Naive thymus-derived CD8-positive, alpha-beta T cell (primary cell): Measurements from ENCODE around the gene FN3K. TPM values are rescaled to one million over a fixed set of nuclear protein-coding genes. Genes with fewer than 3 reads are reported as not detected.

ENCODE experiments used
- ATAC-seq, 2 donors: fragments of 150-1000 bp; cut with Tn5 transposase in 1 of 2; sonication (Bioruptor Pico), chemical (Tn5 transposase) in 1 of 2; 1 replicate in 1 of 2; 2 replicates in 1 of 2; pipeline ENCODE4 v1.10.0; 2021; ENCODE audit warnings: mild to moderate bottlenecking in 2 of 2, moderate library complexity in 2 of 2
- POLR2A ChIA-PET: fragments of 350-600 bp; sonication (Branson Sonifier 250); formaldehyde crosslinking; loops from one replicate; lab custom pipeline; 2021; ENCODE audit warnings: antibody characterized with exemption; lab: Charles Lee
- DNase-seq, 10 donors: peaks; one replicate each; pipeline versions ENCODE4 v3.0.0 to v3.0.0-alpha.2; 2020 to 2022
- H3K27ac Mint-ChIP-seq, 10 donors: one replicate each; pipeline ENCODE4 v1.8.0; 2020 to 2022; ENCODE audit warnings: mild to moderate bottlenecking in 10 of 10, mixed read lengths in 10 of 10, moderate library complexity in 4 of 10, inconsistent platforms in 1 of 10
- H3K27me3 Mint-ChIP-seq, 5 donors: one replicate each; pipeline ENCODE4 v1.8.0; 2021 to 2022; ENCODE audit warnings: mixed read lengths in 5 of 5
- H3K36me3 Mint-ChIP-seq, 3 donors: one replicate each; pipeline ENCODE4 v1.8.0; 2020 to 2022; ENCODE audit warnings: mixed read lengths in 3 of 3, mild to moderate bottlenecking in 2 of 3, inconsistent platforms in 1 of 3
- H3K4me1 Mint-ChIP-seq, 4 donors: one replicate each; pipeline ENCODE4 v1.8.0; 2021 to 2022; ENCODE audit warnings: mixed read lengths in 4 of 4
- H3K4me3 Mint-ChIP-seq, 10 donors: one replicate each; pipeline ENCODE4 v1.8.0; 2020 to 2022; ENCODE audit warnings: mild to moderate bottlenecking in 10 of 10, mixed read lengths in 10 of 10, moderate library complexity in 6 of 10, inconsistent platforms in 1 of 10
- H3K9me3 Mint-ChIP-seq, 9 donors: one replicate each; pipeline ENCODE4 v1.8.0; 2020 to 2022; ENCODE audit warnings: mixed read lengths in 9 of 9, mild to moderate bottlenecking in 3 of 9, inconsistent platforms in 1 of 9, moderate library complexity in 1 of 9
- polyA plus RNA-seq, 3 donors: library from polyadenylated mRNA; unstranded; fragments of 300-500 nt; fragmentation: Illumina TruSeq; gene quantifications; one replicate each; pipeline ENCODE4 v1.2.3, GENCODE V29; 2021
- total RNA-seq, 8 experiments: library from RNA in 2 of 8; stranded (reverse) in 2 of 8; gene quantifications; one replicate each; pipeline ENCODE4 v1.2.3 and lab custom pipeline; 2021 to 2026

The FN3K gene
- total and polyA plus RNA-seq, 5 experiments from 2014 or later = 0.40 to 12.7 (median 0.88) TPM

GRCh38 chr17:82709024-82709675, 26.3 kb upstream of the FN3K start:
- Mint-ChIP-seq H3K4me3 (no peak overlapping the region), H3K27me3 (peaks cover 0 to 2% (median 0%) of the 10 kb centered on the region in 5 donors), H3K27ac (no peak overlapping the region), H3K9me3 (no peaks in the 10 kb centered on the region), H3K36me3 (no peaks in the 10 kb centered on the region), H3K4me1 (peaks cover 0 to 9% (median 1%) of the 10 kb centered on the region in 4 donors)
- POLR2A ChIA-PET = no interaction called here
- peak in 1 of 10 donors; percentile 22 for DNase-seq
- no peak for ATAC-seq

GRCh38 chr17:82709676-82710498, 25.5 kb upstream of the FN3K start:
- H3K4me1 Mint-ChIP-seq = peaks cover 0 to 9% (median 1%) of the 10 kb centered on the region in 4 donors
- POLR2A ChIA-PET = interaction anchor here (0.7 kb wide), 1 partner anchor 10 kb away, joined by 5 read pairs; no protein-coding TSS in a partner anchor
- no peak overlapping the region for H3K27ac Mint-ChIP-seq
- DNase-seq = peak in 1 of 10 donors; percentile 57
- peaks cover 0 to 2% (median 0%) of the 10 kb centered on the region in 5 donors for H3K27me3 Mint-ChIP-seq
- H3K4me3 Mint-ChIP-seq = no peak overlapping the region
- H3K36me3 Mint-ChIP-seq = no peaks in the 10 kb centered on the region
- no peak for ATAC-seq
- H3K9me3 Mint-ChIP-seq = no peaks in the 10 kb centered on the region

DNA sequence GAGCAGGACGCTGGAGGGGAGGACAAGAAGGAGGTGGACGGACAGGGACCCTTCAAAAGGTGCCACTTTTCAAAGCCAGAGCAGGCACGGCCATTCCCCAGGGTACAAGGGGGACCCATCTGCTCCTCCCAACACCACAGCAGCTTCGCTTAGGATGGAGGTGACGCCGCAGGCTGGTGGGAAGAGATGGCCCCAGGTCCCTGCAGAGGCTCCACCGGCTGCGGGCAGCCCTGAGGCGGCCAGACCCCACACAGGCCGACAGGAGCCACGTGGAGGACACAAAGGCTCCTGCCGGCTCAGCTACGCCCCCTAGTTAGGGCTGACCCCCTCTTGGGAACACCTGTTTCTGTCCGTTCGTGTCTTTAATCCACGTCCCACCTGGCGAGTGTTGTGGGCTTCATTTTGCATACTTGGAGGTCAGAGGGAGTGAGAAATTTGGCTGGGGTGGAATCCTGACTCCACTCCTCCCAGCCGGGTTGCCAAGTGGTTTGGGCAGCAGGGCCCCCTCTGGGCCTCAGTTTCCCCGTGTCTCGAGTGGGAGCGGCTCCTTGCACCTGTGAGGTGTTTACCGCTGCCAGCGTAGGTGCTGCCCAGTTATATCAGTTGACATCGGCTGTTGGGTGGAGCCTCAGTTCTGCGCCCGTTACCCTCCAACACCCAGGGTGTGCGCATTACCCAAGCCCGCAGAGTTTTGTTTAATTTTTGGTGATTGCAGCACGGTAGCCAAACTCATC, 24.7 kb upstream of the FN3K start:
- POLR2A ChIA-PET = no interaction called here
- Mint-ChIP-seq H3K27ac (no peak overlapping the region), H3K4me1 (peaks cover under 1 to 10% (median 2%) of the 10 kb centered on the region in 4 donors), H3K27me3 (peaks cover 0 to 2% (median 0%) of the 10 kb centered on the region in 5 donors), H3K36me3 (no peaks in the 10 kb centered on the region), H3K4me3 (no peak overlapping the region), H3K9me3 (no peaks in the 10 kb centered on the region)
- DNase-seq (peak in 1 of 10 donors; percentile 26), ATAC-seq (no peak)

DNA sequence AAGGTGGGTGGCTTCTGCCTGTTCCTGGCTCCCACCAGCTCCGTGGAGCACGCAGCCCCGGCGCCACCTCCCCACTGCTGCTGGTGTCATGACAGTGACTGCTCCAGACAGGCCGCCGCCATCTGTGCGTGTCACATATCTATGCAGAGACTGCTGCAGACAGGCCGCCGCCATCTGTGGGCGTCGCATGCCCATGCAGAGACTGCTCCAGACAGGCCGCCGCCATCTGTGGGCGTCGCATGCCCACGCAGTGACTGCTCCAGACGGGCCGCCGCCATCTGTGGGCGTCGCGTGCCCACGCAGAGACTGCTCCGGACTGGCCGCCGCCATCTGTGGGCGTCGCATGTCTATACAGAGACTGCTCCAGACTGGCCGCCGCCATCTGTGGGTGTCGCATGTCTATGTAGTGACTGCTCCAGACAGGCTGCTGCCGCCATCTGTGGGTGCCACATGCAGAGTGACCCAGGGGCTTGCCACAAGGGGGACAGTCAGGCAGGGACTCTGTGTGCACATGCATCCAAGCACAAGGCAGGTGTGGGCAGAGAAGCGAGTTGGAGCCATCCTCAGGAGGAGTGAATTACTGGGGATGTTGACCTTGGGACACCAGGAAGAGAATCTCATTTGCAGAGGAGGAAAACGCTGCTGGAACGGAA, 22.2 kb upstream of the FN3K start:
- no peaks in the 10 kb centered on the region for H3K36me3 Mint-ChIP-seq
- H3K9me3 Mint-ChIP-seq = no peaks in the 10 kb centered on the region
- H3K27ac Mint-ChIP-seq = peak overlapping the region in 3 of 10 donors; percentile 2 to 33 (median 31)
- no peaks in the 10 kb centered on the region for H3K27me3 Mint-ChIP-seq
- DNase-seq (peak in 1 of 10 donors; percentile 49), ATAC-seq (no peak)
- POLR2A ChIA-PET = no interaction called here
- peaks cover 7 to 23% (median 21%) of the 10 kb centered on the region in 4 donors for H3K4me1 Mint-ChIP-seq
- H3K4me3 Mint-ChIP-seq = peak overlapping the region in 6 of 10 donors; percentile 19 to 51 (median 36)

DNA sequence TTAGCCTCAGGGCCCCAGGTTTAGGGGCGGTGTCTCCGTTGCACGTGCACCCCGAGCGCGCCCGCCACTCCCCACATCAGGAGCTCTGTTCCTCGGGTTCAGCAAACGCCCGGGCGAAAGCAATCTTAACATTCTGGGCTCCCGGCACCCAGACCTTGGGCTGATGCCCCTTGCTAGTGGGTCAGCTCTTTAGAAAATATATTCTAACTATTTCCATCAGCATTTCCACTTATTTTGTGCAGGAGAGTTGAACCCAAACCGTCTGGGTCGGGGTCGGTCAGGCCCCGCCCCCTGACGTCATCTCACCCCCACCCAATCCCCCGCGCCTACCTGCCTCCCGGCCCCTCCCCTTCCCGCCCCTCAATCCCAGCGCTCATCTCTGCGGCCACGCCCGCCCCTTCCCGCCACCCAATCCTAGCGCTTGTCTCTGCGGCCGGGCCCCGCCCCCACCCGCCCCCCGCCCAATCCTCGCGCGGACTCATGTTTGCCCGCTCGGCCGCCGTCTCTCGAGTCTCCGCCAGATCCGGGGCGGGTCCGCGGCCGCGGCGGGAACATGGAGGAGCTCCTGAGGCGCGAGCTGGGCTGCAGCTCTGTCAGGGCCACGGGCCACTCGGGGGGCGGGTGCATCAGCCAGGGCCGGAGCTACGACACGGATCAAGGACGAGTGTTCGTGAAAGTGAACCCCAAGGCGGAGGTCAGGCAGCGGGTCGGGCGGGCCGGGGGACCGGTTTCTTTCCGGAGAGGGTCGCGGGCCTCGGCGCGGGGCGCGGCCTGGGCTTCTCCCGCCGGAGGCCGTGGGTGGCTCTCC, 19.0 kb upstream of the FN3K start, which contains the start of gene FN3KRP:
Gene FN3KRP (plus strand): TSS at position 504 of the 808 bp plus-strand sequence. CDS start 50 bp downstream, at position 554.
- H3K27ac Mint-ChIP-seq = peak within 1 kb of the TSS; percentile 38 to 95 (median 93)
- ATAC-seq = peak; percentile 92
- no peaks in the 10 kb centered on the region for H3K9me3 Mint-ChIP-seq
- H3K4me3 Mint-ChIP-seq = peak within 1 kb of the TSS; percentile 89 to 99 (median 95)
- POLR2A ChIA-PET = interaction anchor here (0.5 to 3.2 kb wide), 6 partner anchors 19 to 201 kb away, joined by 3 to 20 read pairs (median 3); partner anchors contain the start of genes FN3K and RAB40B
- peaks cover 7 to 25% (median 24%) of the 10 kb centered on the region in 4 donors for H3K4me1 Mint-ChIP-seq
- H3K27me3 Mint-ChIP-seq = no peaks in the 10 kb centered on the region
- DNase-seq = peak; percentile 80 to 97 (median 86)
- H3K36me3 Mint-ChIP-seq = peaks cover 0 to 20% (median 2%) of the 10 kb centered on the region in 3 donors

DNA sequence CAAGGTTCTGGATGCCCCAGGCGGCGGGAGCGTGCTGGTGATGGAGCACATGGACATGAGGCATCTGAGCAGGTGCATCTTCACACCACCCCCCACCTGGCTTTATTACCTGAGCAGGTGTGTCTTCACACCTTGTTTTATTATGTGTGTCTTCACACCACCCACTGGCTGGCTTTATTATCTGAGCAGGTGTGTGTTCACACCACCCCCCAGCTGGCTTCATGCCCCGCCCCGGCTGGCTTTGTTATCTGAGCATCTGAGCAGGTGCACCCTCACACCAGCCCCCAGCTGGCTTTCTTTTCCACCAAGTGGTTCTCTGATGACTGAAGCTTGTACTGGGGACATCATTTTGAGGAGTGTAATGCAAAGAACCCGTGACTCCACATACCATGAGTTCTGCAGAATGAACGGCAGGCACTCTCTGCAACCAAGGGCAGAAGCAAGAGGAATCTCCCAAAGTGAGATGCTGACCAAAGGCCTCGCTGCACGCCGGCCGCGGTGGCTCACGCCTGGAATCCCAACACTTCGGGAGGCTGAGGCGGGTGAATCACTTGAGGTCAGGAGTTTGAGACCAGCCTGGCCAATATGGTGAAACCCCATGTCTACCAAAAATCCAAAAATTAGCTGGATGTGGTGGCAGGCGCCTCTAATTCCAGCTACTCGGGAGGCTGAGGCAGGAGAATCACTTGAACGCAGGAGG, 16.3 kb upstream of the FN3K start:
- H3K27me3 Mint-ChIP-seq = no peaks in the 10 kb centered on the region
- H3K9me3 Mint-ChIP-seq = no peaks in the 10 kb centered on the region
- H3K4me3 Mint-ChIP-seq = peak overlapping the region in 6 of 10 donors; percentile 15 to 99 (median 64)
- POLR2A ChIA-PET = no interaction called here
- ATAC-seq = no peak
- no peak for DNase-seq
- H3K27ac Mint-ChIP-seq = peak overlapping the region in 4 of 10 donors; percentile 21 to 69 (median 45)
- peaks cover 14 to 28% (median 24%) of the 10 kb centered on the region in 4 donors for H3K4me1 Mint-ChIP-seq
- H3K36me3 Mint-ChIP-seq = peaks cover 0 to 37% (median 2%) of the 10 kb centered on the region in 3 donors

DNA sequence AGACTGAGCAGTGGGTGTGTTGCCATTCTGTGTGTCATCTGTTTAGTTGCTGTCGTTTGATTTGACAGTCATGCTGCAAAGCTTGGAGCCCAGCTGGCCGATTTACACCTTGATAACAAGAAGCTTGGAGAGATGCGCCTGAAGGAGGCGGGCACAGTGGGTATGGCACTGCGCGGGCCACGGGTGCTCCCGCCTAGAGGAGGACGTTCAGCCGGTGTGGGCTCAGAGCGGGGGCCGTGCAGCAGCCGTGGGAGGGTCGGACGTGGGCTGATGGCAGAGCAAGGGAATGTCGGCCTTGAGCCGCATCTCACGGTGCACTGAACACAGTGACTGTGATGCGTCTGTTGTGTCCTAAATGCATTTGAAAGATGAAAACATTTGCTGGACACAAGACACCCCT, 15.2 kb upstream of the FN3K start:
- DNase-seq (no peak), ATAC-seq (no peak)
- no peaks in the 10 kb centered on the region for H3K9me3 Mint-ChIP-seq
- POLR2A ChIA-PET = no interaction called here
- H3K4me1 Mint-ChIP-seq = peaks cover 14 to 28% (median 24%) of the 10 kb centered on the region in 4 donors
- no peaks in the 10 kb centered on the region for H3K27me3 Mint-ChIP-seq
- H3K4me3 Mint-ChIP-seq = no peak overlapping the region
- H3K27ac Mint-ChIP-seq = no peak overlapping the region
- H3K36me3 Mint-ChIP-seq = peaks cover 0 to 38% (median 2%) of the 10 kb centered on the region in 3 donors

GRCh38 chr17:82722341-82723013, 12.9 kb upstream of the FN3K start:
- ATAC-seq = no peak
- peak overlapping the region in 2 of 10 donors; percentile 13 to 66 for H3K27ac Mint-ChIP-seq
- no peaks in the 10 kb centered on the region for H3K9me3 Mint-ChIP-seq
- POLR2A ChIA-PET = no interaction called here
- H3K4me1 Mint-ChIP-seq = peaks cover 8 to 15% (median 11%) of the 10 kb centered on the region in 4 donors
- H3K27me3 Mint-ChIP-seq = no peaks in the 10 kb centered on the region
- H3K36me3 Mint-ChIP-seq = peaks cover 0 to 57% (median 9%) of the 10 kb centered on the region in 3 donors
- DNase-seq = no peak
- H3K4me3 Mint-ChIP-seq = no peak overlapping the region

DNA sequence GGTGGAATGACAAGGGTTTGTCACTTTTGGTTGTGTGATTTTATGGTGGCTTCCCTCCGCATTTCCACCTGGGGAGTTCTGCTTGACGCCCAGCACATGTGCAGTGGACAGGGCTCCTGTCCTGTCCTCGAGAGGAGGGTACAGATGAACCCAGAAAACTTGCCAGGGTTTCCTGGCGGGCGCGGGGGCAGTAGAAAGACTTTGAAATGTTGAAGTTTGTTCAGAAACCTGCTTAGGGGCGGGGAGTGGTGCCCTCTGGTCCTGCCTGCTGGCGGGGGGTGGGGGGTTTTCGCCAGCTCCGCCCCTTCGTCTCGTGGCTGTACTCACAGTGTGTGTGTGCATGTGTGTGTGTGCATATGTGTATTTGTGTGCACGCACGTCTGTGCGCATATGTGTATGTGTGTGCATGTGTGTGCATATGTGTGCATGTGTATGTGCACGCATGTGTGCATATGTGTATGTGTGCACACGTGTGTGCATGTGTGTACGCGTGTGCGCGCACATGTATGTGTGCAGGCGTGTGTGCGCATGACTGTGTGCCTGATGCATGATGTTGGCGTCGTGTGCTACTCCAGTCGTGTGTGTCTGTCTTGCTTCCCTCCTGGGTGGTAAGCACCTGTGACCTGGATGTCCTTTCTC, 12.1 kb upstream of the FN3K start:
- Mint-ChIP-seq H3K4me1 (peaks cover under 1 to 8% (median 5%) of the 10 kb centered on the region in 4 donors), H3K9me3 (no peaks in the 10 kb centered on the region), H3K36me3 (peaks cover 0 to 63% (median 12%) of the 10 kb centered on the region in 3 donors), H3K4me3 (no peak overlapping the region), H3K27ac (peak overlapping the region in 3 of 10 donors; percentile 18 to 66 (median 28)), H3K27me3 (no peaks in the 10 kb centered on the region)
- POLR2A ChIA-PET = no interaction called here
- ATAC-seq (no peak), DNase-seq (no peak)

- Mint-ChIP-seq H3K27me3 (no peaks in the 10 kb centered on the region), H3K4me3 (no peak overlapping the region), H3K27ac (no peak overlapping the region), H3K4me1 (peaks cover 0 to 7% (median 1%) of the 10 kb centered on the region in 4 donors), H3K36me3 (peaks cover 0 to 48% (median 10%) of the 10 kb centered on the region in 3 donors), H3K9me3 (no peaks in the 10 kb centered on the region)
- ATAC-seq (no peak), DNase-seq (no peak)
- POLR2A ChIA-PET = interaction anchor here (0.8 kb wide), 1 partner anchor 90 kb away, joined by 3 read pairs; no protein-coding TSS in a partner anchor
These were observed 9.0 kb upstream of the FN3K start for GRCh38 chr17:82726427-82726826.
